ENCODE data around the gene PHEX. TPM values are rescaled to one million over a fixed set of nuclear protein-coding genes. Genes with fewer than 3 reads are reported as not detected.

The PHEX gene
- total and polyA plus RNA-seq, 5 donors, result 0.02 to 0.29 (median 0.08) TPM; not detected in 2

- Histone ChIP-seq H3K4me1 (ENCODE audit: control insufficient read depth, insufficient read depth, low read length) (no peaks in the 10 kb centered on the region), H3K4me3 (ENCODE audit: low read length) (no peak overlapping the region), H3K27ac (ENCODE audit: low read length) (no peak overlapping the region), H3K9me3 (ENCODE audit: control insufficient read depth, low read length) (no peaks in the 10 kb centered on the region), H3K27me3 (ENCODE audit: control insufficient read depth, insufficient read depth) (no peaks in the 10 kb centered on the region)
- whole genome bisulfite sequencing, result 93% methylated on average over 2 of the region's 2 CpGs
- DNase-seq, result no peak
- ATAC-seq, result no peak
- intact Hi-C loops (cut with DNase I), result no loop called here
Observed at GRCh38 chrX:22040184-22040583, 8.1 kb downstream of the PHEX start.

GRCh38 chrX:22041907-22042530 lies 9.9 kb downstream of the PHEX start:
- 83% methylated on average over 11 of the region's 11 CpGs for WGBS
- DNase-seq (no peak), ATAC-seq (no peak)
- intact Hi-C loops (cut with DNase I), result no loop called here
- no peak overlapping the region for H3K4me3 ChIP-seq (ENCODE audit: low read length)
- H3K27me3 ChIP-seq (ENCODE audit: control insufficient read depth, insufficient read depth), result no peaks in the 10 kb centered on the region
- H3K27ac ChIP-seq (ENCODE audit: low read length), result no peak overlapping the region
- no peaks in the 10 kb centered on the region for H3K9me3 ChIP-seq (ENCODE audit: control insufficient read depth, low read length)
- no peaks in the 10 kb centered on the region for H3K4me1 ChIP-seq (ENCODE audit: control insufficient read depth, insufficient read depth, low read length)

GRCh38 chrX:22043872-22044271 lies 11.7 kb downstream of the PHEX start:
- H3K9me3 ChIP-seq (ENCODE audit: control insufficient read depth, low read length), result no peaks in the 10 kb centered on the region
- H3K4me1 ChIP-seq (ENCODE audit: control insufficient read depth, insufficient read depth, low read length), result no peaks in the 10 kb centered on the region
- intact Hi-C loops (cut with DNase I), result no loop called here
- WGBS, result 64% methylated on average over 4 of the region's 4 CpGs
- ATAC-seq (no peak), DNase-seq (no peak)
- H3K27me3 ChIP-seq (ENCODE audit: control insufficient read depth, insufficient read depth), result no peaks in the 10 kb centered on the region
- no peak overlapping the region for H3K4me3 ChIP-seq (ENCODE audit: low read length)
- no peak overlapping the region for H3K27ac ChIP-seq (ENCODE audit: low read length)

GRCh38 chrX:22047468-22047867 lies 15.3 kb downstream of the PHEX start:
- no peaks in the 10 kb centered on the region for H3K4me1 ChIP-seq (ENCODE audit: control insufficient read depth, insufficient read depth, low read length)
- intact Hi-C loops (cut with DNase I), result no loop called here
- no peak overlapping the region for H3K4me3 ChIP-seq (ENCODE audit: low read length)
- H3K27me3 ChIP-seq (ENCODE audit: control insufficient read depth, insufficient read depth), result no peaks in the 10 kb centered on the region
- H3K9me3 ChIP-seq (ENCODE audit: control insufficient read depth, low read length), result no peaks in the 10 kb centered on the region
- DNase-seq, result no peak
- 67% methylated on average over 2 of the region's 2 CpGs for WGBS
- no peak overlapping the region for H3K27ac ChIP-seq (ENCODE audit: low read length)
- ATAC-seq, result no peak

GRCh38 chrX:22053481-22053880 lies 21.4 kb downstream of the PHEX start:
- Histone ChIP-seq H3K4me1 (ENCODE audit: control insufficient read depth, insufficient read depth, low read length) (no peaks in the 10 kb centered on the region), H3K4me3 (ENCODE audit: low read length) (no peak overlapping the region), H3K27me3 (ENCODE audit: control insufficient read depth, insufficient read depth) (no peaks in the 10 kb centered on the region), H3K9me3 (ENCODE audit: control insufficient read depth, low read length) (no peaks in the 10 kb centered on the region), H3K27ac (ENCODE audit: low read length) (no peak overlapping the region)
- intact Hi-C loops (cut with DNase I), result no loop called here
- DNase-seq (no peak), ATAC-seq (no peak)
- WGBS, result 82% methylated on average over 3 of the region's 3 CpGs

- H3K27ac ChIP-seq (ENCODE audit: low read length), result no peak overlapping the region
- H3K27me3 ChIP-seq (ENCODE audit: control insufficient read depth, insufficient read depth), result no peaks in the 10 kb centered on the region
- no peak for ATAC-seq
- no peaks in the 10 kb centered on the region for H3K4me1 ChIP-seq (ENCODE audit: control insufficient read depth, insufficient read depth, low read length)
- H3K4me3 ChIP-seq (ENCODE audit: low read length), result no peak overlapping the region
- H3K9me3 ChIP-seq (ENCODE audit: control insufficient read depth, low read length), result no peaks in the 10 kb centered on the region
- 91% methylated on average over 2 of the region's 2 CpGs for WGBS
- intact Hi-C loops (cut with DNase I), result no loop called here
- DNase-seq, result peak in 1 of 3 donors; percentile 28
Observed at GRCh38 chrX:22056235-22056634, 24.1 kb downstream of the PHEX start.

GRCh38 chrX:22057667-22058066 lies 25.5 kb downstream of the PHEX start:
- intact Hi-C loops (cut with DNase I), result no loop called here
- 90% methylated on average over 3 of the region's 3 CpGs for WGBS

GRCh38 chrX:22059775-22060174 lies 27.6 kb downstream of the PHEX start:
- no peak overlapping the region for H3K27ac ChIP-seq (ENCODE audit: low read length)
- WGBS, result 94% methylated on average over 1 of the region's 1 CpG
- H3K4me3 ChIP-seq (ENCODE audit: low read length), result no peak overlapping the region
- ATAC-seq, result no peak
- DNase-seq, result no peak
- no peaks in the 10 kb centered on the region for H3K9me3 ChIP-seq (ENCODE audit: control insufficient read depth, low read length)
- intact Hi-C loops (cut with DNase I), result no loop called here
- no peaks in the 10 kb centered on the region for H3K27me3 ChIP-seq (ENCODE audit: control insufficient read depth, insufficient read depth)
- no peaks in the 10 kb centered on the region for H3K4me1 ChIP-seq (ENCODE audit: control insufficient read depth, insufficient read depth, low read length)

More at GRCh38 chrX:22057667-22058066, 25.5 kb downstream of the PHEX start:
- no peak overlapping the region for H3K4me3 ChIP-seq (ENCODE audit: low read length)
- no peaks in the 10 kb centered on the region for H3K27me3 ChIP-seq (ENCODE audit: control insufficient read depth, insufficient read depth)
- ATAC-seq (no peak), DNase-seq (no peak)
- no peak overlapping the region for H3K27ac ChIP-seq (ENCODE audit: low read length)
- no peaks in the 10 kb centered on the region for H3K9me3 ChIP-seq (ENCODE audit: control insufficient read depth, low read length)
- no peaks in the 10 kb centered on the region for H3K4me1 ChIP-seq (ENCODE audit: control insufficient read depth, insufficient read depth, low read length)

GRCh38 chrX:22060415-22061280 lies 28.5 kb downstream of the PHEX start:
- Histone ChIP-seq H3K9me3 (ENCODE audit: control insufficient read depth, low read length) (no peaks in the 10 kb centered on the region), H3K27me3 (ENCODE audit: control insufficient read depth, insufficient read depth) (no peaks in the 10 kb centered on the region), H3K27ac (ENCODE audit: low read length) (no peak overlapping the region), H3K4me3 (ENCODE audit: low read length) (no peak overlapping the region), H3K4me1 (ENCODE audit: control insufficient read depth, insufficient read depth, low read length) (no peaks in the 10 kb centered on the region)
- DNase-seq (no peak), ATAC-seq (no peak)
- intact Hi-C loops (cut with DNase I), result no loop called here
- 69% methylated on average over 6 of the region's 6 CpGs for WGBS

- H3K9me3 ChIP-seq (ENCODE audit: control insufficient read depth, low read length), result no peaks in the 10 kb centered on the region
- 46% methylated on average over 7 of the region's 7 CpGs for WGBS
- DNase-seq (no peak), ATAC-seq (no peak)
- intact Hi-C loops (cut with DNase I), result no loop called here
- no peak overlapping the region for H3K4me3 ChIP-seq (ENCODE audit: low read length)
- H3K27me3 ChIP-seq (ENCODE audit: control insufficient read depth, insufficient read depth), result no peaks in the 10 kb centered on the region
- H3K27ac ChIP-seq (ENCODE audit: low read length), result no peak overlapping the region
- no peaks in the 10 kb centered on the region for H3K4me1 ChIP-seq (ENCODE audit: control insufficient read depth, insufficient read depth, low read length)
Observed at GRCh38 chrX:22063284-22063683, 31.2 kb downstream of the PHEX start.

- no peak for ATAC-seq
Observed at GRCh38 chrX:22069586-22069985, 37.5 kb downstream of the PHEX start.

More at GRCh38 chrX:22069586-22069985, 37.5 kb downstream of the PHEX start:
- Histone ChIP-seq H3K27ac (ENCODE audit: low read length) (no peak overlapping the region), H3K27me3 (ENCODE audit: control insufficient read depth, insufficient read depth) (no peaks in the 10 kb centered on the region), H3K4me3 (ENCODE audit: low read length) (no peak overlapping the region), H3K4me1 (ENCODE audit: control insufficient read depth, insufficient read depth, low read length) (no peaks in the 10 kb centered on the region), H3K9me3 (ENCODE audit: control insufficient read depth, low read length) (no peaks in the 10 kb centered on the region)
- no peak for DNase-seq
- intact Hi-C loops (cut with DNase I), result no loop called here
- WGBS, result 79% methylated on average over 4 of the region's 4 CpGs

Measured in right cardiac atrium (tissue), 5 donors.